ENCODE data around the gene PCLAF. TPM values are rescaled to one million over a fixed set of nuclear protein-coding genes. Genes with fewer than 3 reads are reported as not detected.
"Not testable (repeated sequence)": the region's sequence is repeated elsewhere in the genome, so short reads cannot be mapped to it uniquely, and the experiment has no call there.

PCLAF gene
- total and polyA plus RNA-seq, 7 experiments from 2014 or later = 0.85 to 58.7 (median 1.2) TPM; not detected in 2

DNA sequence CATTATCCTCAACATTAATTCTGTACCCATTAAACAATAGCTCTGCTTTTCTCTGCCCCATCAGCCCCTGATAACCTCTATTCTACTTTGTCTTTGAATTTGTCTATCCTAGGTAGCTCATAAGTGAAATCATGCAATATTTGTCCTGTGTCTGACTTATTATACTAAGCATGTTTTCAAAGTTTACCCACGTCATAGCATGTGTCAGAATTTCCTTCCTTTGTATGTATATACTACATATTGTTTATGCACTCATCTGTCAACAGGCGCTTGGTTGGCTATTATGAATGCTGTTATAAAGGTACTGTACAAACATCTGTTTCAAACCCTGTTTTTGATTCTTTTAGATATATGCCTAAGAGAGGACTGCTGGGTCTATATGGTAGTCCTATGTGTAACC, 43.5 kb downstream of the PCLAF start:
- CTCF ChIA-PET = interaction anchor here (0.6 kb wide), 1 partner anchor 391 kb away, joined by 5 read pairs; no protein-coding TSS in a partner anchor
- Mint-ChIP-seq H3K4me3 (no peak overlapping the region), H3K27ac (peak overlapping the region in 6 of 9 donors; percentile 4 to 77 (median 36))

GRCh38 chr15:64333986-64334929, 47.0 kb downstream of the PCLAF start:
- H3K27ac Mint-ChIP-seq = peak overlapping the region; percentile 60 to 91 (median 77)
- Histone ChIP-seq H3K4me3 (ENCODE audit: low read length) (no peak overlapping the region), H3K9me3 (ENCODE audit: control insufficient read depth in 2 of 3, low read length in 3 of 3) (no peaks in the 10 kb centered on the region), H3K36me3 (ENCODE audit: control insufficient read depth in 2 of 3, insufficient read depth in 3 of 3, low read length in 3 of 3) (no peaks in the 10 kb centered on the region), H3K27me3 (ENCODE audit: control insufficient read depth in 2 of 2, insufficient read depth in 2 of 2, low read length in 2 of 2) (no peaks in the 10 kb centered on the region), H3K27ac (ENCODE audit: low read depth, low read length) (peak overlapping the region; percentile 42), H3K4me1 (ENCODE audit: control insufficient read depth in 2 of 2, insufficient read depth in 2 of 2, low read length in 2 of 2) (peaks cover 4 to 14% of the 10 kb centered on the region in 2 donors)
- DNase-seq = peak in 7 of 9 donors; percentile 27 to 51 (median 37)
- peak; percentile 65 for ATAC-seq
- POLR2A ChIA-PET = interaction anchor here (1.6 to 2.1 kb wide), 2 partner anchors 11 to 53 kb away, joined by 3 to 5 read pairs; partner anchors contain the start of gene TRIP4
- no peaks in the 10 kb centered on the region for H3K27me3 Mint-ChIP-seq
- CTCF ChIA-PET = interaction anchor here (0.7 to 1.2 kb wide), 2 partner anchors 13 to 396 kb away, joined by 3 read pairs; no protein-coding TSS in a partner anchor
- H3K36me3 Mint-ChIP-seq = peaks cover 0 to 10% (median 0%) of the 10 kb centered on the region in 5 donors
- H3K9me3 Mint-ChIP-seq = no peaks in the 10 kb centered on the region
- peak overlapping the region in 7 of 10 donors; percentile 13 to 46 (median 29) for H3K4me3 Mint-ChIP-seq
- intact Hi-C loops (cut with micrococcal nuclease) = loop anchor here in 1 of 2 donors (5.0 kb wide), 2 partner anchors 318 to 393 kb away; no protein-coding TSS in a partner anchor
- peaks cover 6 to 36% (median 29%) of the 10 kb centered on the region in 7 donors for H3K4me1 Mint-ChIP-seq

More for the DNA sequence above, 43.5 kb downstream of the PCLAF start:
- DNase-seq = no peak
- H3K4me3 ChIP-seq (ENCODE audit: low read length) = no peak overlapping the region
- peaks cover 0 to 19% (median 6%) of the 10 kb centered on the region in 5 donors for H3K36me3 Mint-ChIP-seq
- no peaks in the 10 kb centered on the region for H3K9me3 Mint-ChIP-seq
- ATAC-seq = no peak
- H3K27me3 Mint-ChIP-seq = no peaks in the 10 kb centered on the region
- POLR2A ChIA-PET = interaction anchor here (1.1 kb wide), 1 partner anchor 12 kb away, joined by 3 read pairs; no protein-coding TSS in a partner anchor
- peaks cover 0 to 11% (median 0%) of the 10 kb centered on the region in 3 experiments for H3K36me3 ChIP-seq (ENCODE audit: control insufficient read depth in 2 of 3, insufficient read depth in 3 of 3, low read length in 3 of 3)
- H3K4me1 Mint-ChIP-seq = peaks cover 6 to 45% (median 29%) of the 10 kb centered on the region in 7 donors
- no peak overlapping the region for H3K27ac ChIP-seq (ENCODE audit: low read depth, low read length)
- H3K27me3 ChIP-seq (ENCODE audit: control insufficient read depth in 2 of 2, insufficient read depth in 2 of 2, low read length in 2 of 2) = no peaks in the 10 kb centered on the region
- intact Hi-C loops (cut with micrococcal nuclease) = no loop called here
- peaks cover 4 to 14% of the 10 kb centered on the region in 2 donors for H3K4me1 ChIP-seq (ENCODE audit: control insufficient read depth in 2 of 2, insufficient read depth in 2 of 2, low read length in 2 of 2)
- no peaks in the 10 kb centered on the region for H3K9me3 ChIP-seq (ENCODE audit: control insufficient read depth in 2 of 3, low read length in 3 of 3)

DNA sequence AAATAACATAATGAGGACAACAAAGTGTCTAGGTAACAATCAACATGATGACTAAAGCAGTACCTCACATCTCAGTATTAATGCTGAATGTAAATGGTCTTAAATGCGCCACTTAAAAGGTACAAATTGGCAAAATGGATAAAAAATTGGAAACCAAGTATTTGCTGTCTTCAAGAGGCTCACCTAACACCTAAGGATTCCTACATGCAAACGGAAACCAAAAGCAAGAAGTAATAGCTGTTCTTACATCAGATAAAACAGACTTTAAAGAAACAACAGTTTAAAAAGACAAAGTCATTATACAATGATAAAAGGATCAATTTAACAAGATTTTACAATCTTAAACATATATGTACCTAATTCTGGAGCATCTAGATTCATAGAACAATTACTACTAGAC, 47.7 kb downstream of the PCLAF start:
- CTCF ChIA-PET = no interaction called here
- no peak overlapping the region for H3K4me3 ChIP-seq (ENCODE audit: low read length)
- peak overlapping the region in 2 of 10 donors; percentile 5 for H3K4me3 Mint-ChIP-seq
- H3K9me3 Mint-ChIP-seq = no peaks in the 10 kb centered on the region
- H3K27me3 ChIP-seq (ENCODE audit: control insufficient read depth in 2 of 2, insufficient read depth in 2 of 2, low read length in 2 of 2) = no peaks in the 10 kb centered on the region
- H3K36me3 ChIP-seq (ENCODE audit: control insufficient read depth in 2 of 3, insufficient read depth in 3 of 3, low read length in 3 of 3) = no peaks in the 10 kb centered on the region
- H3K27me3 Mint-ChIP-seq = no peaks in the 10 kb centered on the region
- no peak overlapping the region for H3K27ac ChIP-seq (ENCODE audit: low read depth, low read length)
- H3K36me3 Mint-ChIP-seq = peaks cover 0 to 7% (median 0%) of the 10 kb centered on the region in 5 donors
- H3K27ac Mint-ChIP-seq = peak overlapping the region; percentile 3 to 83 (median 60)
- no peaks in the 10 kb centered on the region for H3K9me3 ChIP-seq (ENCODE audit: control insufficient read depth in 2 of 3, low read length in 3 of 3)
- H3K4me1 Mint-ChIP-seq = peaks cover 3 to 36% (median 29%) of the 10 kb centered on the region in 7 donors
- intact Hi-C loops (cut with micrococcal nuclease) = loop anchor here in 1 of 2 donors (5.0 kb wide), 2 partner anchors 319 to 394 kb away; no protein-coding TSS in a partner anchor
- H3K4me1 ChIP-seq (ENCODE audit: control insufficient read depth in 2 of 2, insufficient read depth in 2 of 2, low read length in 2 of 2) = peaks cover 4 to 14% of the 10 kb centered on the region in 2 donors
- POLR2A ChIA-PET = no interaction called here
- DNase-seq (no peak), ATAC-seq (no peak)

- DNase-seq; H3K9me3 ChIP-seq (ENCODE audit: control insufficient read depth in 2 of 3, low read length in 3 of 3); CTCF ChIA-PET; H3K36me3 Mint-ChIP-seq; H3K36me3 ChIP-seq (ENCODE audit: control insufficient read depth in 2 of 3, insufficient read depth in 3 of 3, low read length in 3 of 3); H3K27ac ChIP-seq (ENCODE audit: low read depth, low read length); H3K27me3 Mint-ChIP-seq; H3K9me3 Mint-ChIP-seq; H3K27me3 ChIP-seq (ENCODE audit: control insufficient read depth in 2 of 2, insufficient read depth in 2 of 2, low read length in 2 of 2); H3K4me3 ChIP-seq (ENCODE audit: low read length); H3K4me3 Mint-ChIP-seq; ATAC-seq; POLR2A ChIA-PET; H3K27ac Mint-ChIP-seq: not testable (repeated sequence)
- intact Hi-C loops (cut with micrococcal nuclease) = loop anchor here in 1 of 2 donors (5.0 kb wide), 2 partner anchors 321 to 396 kb away; no protein-coding TSS in a partner anchor
- H3K4me1 Mint-ChIP-seq = peaks cover 3 to 31% (median 28%) of the 10 kb centered on the region in 7 donors
- H3K4me1 ChIP-seq (ENCODE audit: control insufficient read depth in 2 of 2, insufficient read depth in 2 of 2, low read length in 2 of 2) = peaks cover 4 to 14% of the 10 kb centered on the region in 2 donors
Measured at GRCh38 chr15:64331668-64332067, 49.6 kb downstream of the PCLAF start.

- H3K36me3 ChIP-seq (ENCODE audit: control insufficient read depth in 2 of 3, insufficient read depth in 3 of 3, low read length in 3 of 3); intact Hi-C loops (cut with micrococcal nuclease); H3K27me3 ChIP-seq (ENCODE audit: control insufficient read depth in 2 of 2, insufficient read depth in 2 of 2, low read length in 2 of 2); DNase-seq; CTCF ChIA-PET; H3K27ac ChIP-seq (ENCODE audit: low read depth, low read length); H3K27me3 Mint-ChIP-seq; H3K27ac Mint-ChIP-seq; H3K4me3 Mint-ChIP-seq; H3K4me3 ChIP-seq (ENCODE audit: low read length); H3K9me3 Mint-ChIP-seq; H3K36me3 Mint-ChIP-seq; H3K9me3 ChIP-seq (ENCODE audit: control insufficient read depth in 2 of 3, low read length in 3 of 3); ATAC-seq; H3K4me1 ChIP-seq (ENCODE audit: control insufficient read depth in 2 of 2, insufficient read depth in 2 of 2, low read length in 2 of 2); POLR2A ChIA-PET: not testable (repeated sequence)
- H3K4me1 Mint-ChIP-seq = peaks cover 0 to 11% (median 3%) of the 10 kb centered on the region in 7 donors
Measured at GRCh38 chr15:64326975-64327374, 54.3 kb downstream of the PCLAF start.

DNA sequence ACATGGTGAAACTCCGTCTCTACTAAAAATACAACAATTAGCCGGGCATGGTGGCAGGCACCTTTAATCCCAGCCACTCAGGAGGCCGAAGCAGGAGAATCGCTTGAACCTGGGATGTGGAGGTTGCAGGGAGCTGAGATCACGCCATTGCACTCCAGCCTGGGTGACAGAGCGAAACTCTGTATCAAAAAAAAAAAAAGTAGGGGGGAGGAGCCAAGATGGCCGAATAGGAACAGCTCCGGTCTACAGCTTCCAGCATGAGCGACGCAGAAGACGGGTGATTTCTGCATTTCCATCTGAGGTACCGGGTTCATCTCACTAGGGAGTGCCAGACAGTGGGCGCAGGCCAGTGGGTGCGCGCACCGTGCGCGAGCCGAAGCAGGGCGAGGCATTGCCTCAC, 54.8 kb downstream of the PCLAF start:
- H3K4me1 Mint-ChIP-seq = peaks cover 0 to 15% (median 4%) of the 10 kb centered on the region in 7 donors
- POLR2A ChIA-PET; ATAC-seq; H3K27me3 ChIP-seq (ENCODE audit: control insufficient read depth in 2 of 2, insufficient read depth in 2 of 2, low read length in 2 of 2); H3K36me3 Mint-ChIP-seq; CTCF ChIA-PET; H3K27ac ChIP-seq (ENCODE audit: low read depth, low read length); H3K9me3 Mint-ChIP-seq; H3K9me3 ChIP-seq (ENCODE audit: control insufficient read depth in 2 of 3, low read length in 3 of 3); intact Hi-C loops (cut with micrococcal nuclease); H3K4me1 ChIP-seq (ENCODE audit: control insufficient read depth in 2 of 2, insufficient read depth in 2 of 2, low read length in 2 of 2); H3K27ac Mint-ChIP-seq; H3K4me3 Mint-ChIP-seq; H3K27me3 Mint-ChIP-seq; H3K36me3 ChIP-seq (ENCODE audit: control insufficient read depth in 2 of 3, insufficient read depth in 3 of 3, low read length in 3 of 3); DNase-seq; H3K4me3 ChIP-seq (ENCODE audit: low read length): not testable (repeated sequence)
